Adrenal gland (tissue), 5 donors: ENCODE results near the gene TIGAR.

Experiments used
- POLR2A ChIP-seq, 2 donors: fragments of 450-650 bp; IDR thresholded peaks; one replicate each; pipeline ENCODE4 v1.6.1; 2017; ENCODE audit warnings: antibody characterized with exemption in 2 of 2, mild to moderate bottlenecking in 2 of 2, moderate library complexity in 1 of 2
- TF ChIP-seq, protein P1 (sequence below), 6 experiments: fragments of 450-650 bp in 4 of 6; fragments of 200-600 bp in 2 of 6; sonication (generic) in 1 of 6; IDR thresholded peaks; 1 replicate in 5 of 6; 2 replicates in 1 of 6; pipeline versions ENCODE4 v1.5.1 to v1.8.0; 2016 to 2021; ENCODE audit warnings: antibody characterized with exemption in 6 of 6, mild to moderate bottlenecking in 2 of 6, moderate library complexity in 1 of 6
- donor health status: DM: no; HTN: no; CAD: no.

DNA sequence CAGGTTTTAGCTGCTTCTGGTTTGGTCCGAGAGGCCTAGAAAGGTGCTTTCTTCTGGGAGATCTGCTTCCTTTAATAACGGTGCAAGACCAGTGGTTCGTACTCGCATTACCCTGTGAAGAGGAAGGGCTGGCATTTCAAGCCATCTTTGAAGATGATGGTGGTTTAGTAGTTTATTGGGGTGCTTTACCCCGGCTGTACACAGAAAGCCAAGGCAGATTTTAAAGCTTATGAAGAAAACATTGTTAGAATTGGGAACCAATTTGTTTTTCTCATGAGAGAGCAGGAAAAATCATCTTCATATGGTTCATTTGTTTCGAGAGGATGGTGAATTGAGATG is 43.8 kb upstream of the TIGAR start:
- TF ChIP-seq, protein P1, sequence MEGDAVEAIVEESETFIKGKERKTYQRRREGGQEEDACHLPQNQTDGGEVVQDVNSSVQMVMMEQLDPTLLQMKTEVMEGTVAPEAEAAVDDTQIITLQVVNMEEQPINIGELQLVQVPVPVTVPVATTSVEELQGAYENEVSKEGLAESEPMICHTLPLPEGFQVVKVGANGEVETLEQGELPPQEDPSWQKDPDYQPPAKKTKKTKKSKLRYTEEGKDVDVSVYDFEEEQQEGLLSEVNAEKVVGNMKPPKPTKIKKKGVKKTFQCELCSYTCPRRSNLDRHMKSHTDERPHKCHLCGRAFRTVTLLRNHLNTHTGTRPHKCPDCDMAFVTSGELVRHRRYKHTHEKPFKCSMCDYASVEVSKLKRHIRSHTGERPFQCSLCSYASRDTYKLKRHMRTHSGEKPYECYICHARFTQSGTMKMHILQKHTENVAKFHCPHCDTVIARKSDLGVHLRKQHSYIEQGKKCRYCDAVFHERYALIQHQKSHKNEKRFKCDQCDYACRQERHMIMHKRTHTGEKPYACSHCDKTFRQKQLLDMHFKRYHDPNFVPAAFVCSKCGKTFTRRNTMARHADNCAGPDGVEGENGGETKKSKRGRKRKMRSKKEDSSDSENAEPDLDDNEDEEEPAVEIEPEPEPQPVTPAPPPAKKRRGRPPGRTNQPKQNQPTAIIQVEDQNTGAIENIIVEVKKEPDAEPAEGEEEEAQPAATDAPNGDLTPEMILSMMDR (IDR thresholded peaks at IDR 0.05): peak in 2 of 6 experiments; percentile 15 to 48
- TF ChIP-seq POLR2A (IDR thresholded peaks at IDR 0.05): no peak
